HG03520 (cell line): ENCODE measurements around the gene CDH16.
"Not testable (repeated sequence)": the region's sequence is repeated elsewhere in the genome, so short reads cannot be mapped to it uniquely, and the experiment has no call there.

Experiments
- ATAC-seq: cut with Tn5 transposase; IDR thresholded peaks from one replicate; pipeline ENCODE4 v1.9.1; 2021; ENCODE audit warnings: mild to moderate bottlenecking, moderate library complexity; ENCODE audit not compliant: unreplicated experiment

Gene CDH16

GRCh38 chr16:66947302-66948065 lies 28.8 kb upstream of the CDH16 start:
- peak; percentile 60 for ATAC-seq

- ATAC-seq, result no peak
These were observed 28.3 kb upstream of the CDH16 start for GRCh38 chr16:66946974-66947301.

- no peak for ATAC-seq
These were observed 27.9 kb upstream of the CDH16 start for GRCh38 chr16:66946541-66946940.

- ATAC-seq, result no peak
These were observed 27.3 kb upstream of the CDH16 start for GRCh38 chr16:66945939-66946338.

GRCh38 chr16:66944971-66945370 lies 26.3 kb upstream of the CDH16 start:
- ATAC-seq, result not testable (repeated sequence)

- no peak for ATAC-seq
These were observed 25.4 kb upstream of the CDH16 start for GRCh38 chr16:66944054-66944441.

- ATAC-seq, result no peak
These were observed 24.9 kb upstream of the CDH16 start for GRCh38 chr16:66943426-66944053.

- no peak for ATAC-seq
These were observed 24.3 kb upstream of the CDH16 start for GRCh38 chr16:66942981-66943380.

GRCh38 chr16:66940236-66940635 lies 21.6 kb upstream of the CDH16 start:
- ATAC-seq, result no peak

- no peak for ATAC-seq
These were observed 20.7 kb upstream of the CDH16 start for GRCh38 chr16:66939366-66939765.

GRCh38 chr16:66937725-66938337 lies 19.1 kb upstream of the CDH16 start:
- ATAC-seq, result no peak

GRCh38 chr16:66936889-66937554 lies 18.3 kb upstream of the CDH16 start:
- ATAC-seq, result no peak

GRCh38 chr16:66936462-66936861 lies 17.8 kb upstream of the CDH16 start:
- no peak for ATAC-seq

- ATAC-seq, result no peak
These were observed 16.8 kb upstream of the CDH16 start, which contains the start of gene CES2 for GRCh38 chr16:66935314-66936011. Gene CES2 (plus strand): TSS chr16:66935516. CDS start chr16:66935636, 120 bp downstream.

- peak; percentile 5 for ATAC-seq
These were observed 16.2 kb upstream of the CDH16 start for GRCh38 chr16:66934839-66935313.

- peak; percentile 64 for ATAC-seq
These were observed 15.6 kb upstream of the CDH16 start, which contains the start of gene CIAO2B for GRCh38 chr16:66934138-66934838. Gene CIAO2B (minus strand): TSS chr16:66934402. CDS start chr16:66934364, 38 bp downstream.

GRCh38 chr16:66933776-66934137 lies 15.1 kb upstream of the CDH16 start:
- no peak for ATAC-seq

- ATAC-seq, result no peak
These were observed 13.4 kb upstream of the CDH16 start for GRCh38 chr16:66932076-66932475.

GRCh38 chr16:66931665-66932064 lies 13.0 kb upstream of the CDH16 start:
- ATAC-seq, result no peak

GRCh38 chr16:66930189-66930588 lies 11.5 kb upstream of the CDH16 start:
- ATAC-seq, result no peak
